Neural crest cell (in vitro differentiated cells): Measurements from ENCODE around the gene TAF15. TPM values are rescaled to one million over a fixed set of nuclear protein-coding genes. Genes with fewer than 3 reads are reported as not detected.

Experiments
- DNase-seq: peaks from one replicate; pipeline ENCODE4 v3.0.0; 2021; ENCODE audit warnings: low read depth, mixed read lengths, low spot score
- H3K27ac Mint-ChIP-seq: one replicate; pipeline ENCODE4 v1.8.0; 2021; ENCODE audit warnings: mild to moderate bottlenecking, mixed read lengths; ENCODE audit not compliant: unreplicated experiment
- H3K27me3 Mint-ChIP-seq: 2 replicates; pipeline ENCODE4 v1.8.0; 2021; ENCODE audit warnings: low read depth, mild to moderate bottlenecking, mixed read lengths
- H3K36me3 Mint-ChIP-seq: 2 replicates; pipeline ENCODE4 v1.8.0; 2021; ENCODE audit warnings: low read depth, mild to moderate bottlenecking, mixed read lengths
- H3K4me1 Mint-ChIP-seq: 2 replicates; pipeline ENCODE4 v1.8.0; 2021; ENCODE audit warnings: mixed read lengths
- H3K4me3 Mint-ChIP-seq: one replicate; pipeline ENCODE4 v1.8.0; 2021; ENCODE audit warnings: mild to moderate bottlenecking, mixed read lengths
- H3K9me3 Mint-ChIP-seq: 2 replicates; pipeline ENCODE4 v1.8.0; 2021; ENCODE audit warnings: mixed read lengths
- total RNA-seq: library from RNA; stranded (reverse); gene quantifications from 2 replicates; pipeline ENCODE4 v1.2.1, GENCODE V29; 2021
- TF ChIP-seq, protein P1 (sequence below): fragments of 200-600 bp; sonication (generic); conservative IDR thresholded peaks from 2 replicates; pipeline ENCODE4 v1.5.0; 2021; ENCODE audit warnings: antibody characterized with exemption, mild to moderate bottlenecking

Gene TAF15
- total RNA-seq, 1 donor from 2014 or later: 300 TPM

DNA sequence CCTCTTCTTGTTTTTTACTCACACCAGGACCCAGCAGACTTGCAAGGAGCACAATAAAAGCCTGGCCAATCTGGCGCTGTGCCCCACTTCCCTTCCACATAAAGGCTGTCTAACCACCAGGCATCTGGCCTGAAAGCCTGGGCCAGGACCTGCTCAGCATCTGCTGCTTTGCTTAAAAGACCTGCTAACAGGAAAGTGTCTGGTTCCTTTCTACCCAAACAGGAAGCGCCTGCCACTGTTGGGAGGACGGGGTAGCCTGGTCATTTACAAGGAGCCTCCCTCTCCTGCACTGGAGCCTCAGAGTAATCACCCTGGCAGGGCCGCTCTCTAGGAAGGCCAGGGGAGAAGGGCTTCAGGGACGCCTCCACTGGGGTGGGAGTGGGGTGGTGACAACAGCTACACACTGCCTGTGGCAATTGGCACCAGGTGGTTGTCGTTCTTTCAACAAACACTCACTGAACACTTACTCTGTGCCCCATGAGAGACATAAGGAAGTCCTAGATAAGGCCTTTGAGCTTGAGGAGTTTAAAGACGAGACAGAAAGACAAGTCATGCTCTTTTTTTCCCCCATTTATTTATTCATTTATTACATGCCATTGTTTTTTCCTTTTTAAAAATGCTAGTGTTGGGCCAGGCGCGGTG lies 7.6 kb upstream of the TAF15 start:
- H3K27ac Mint-ChIP-seq: no peak overlapping the region
- no peaks in the 10 kb centered on the region for H3K9me3 Mint-ChIP-seq
- H3K4me3 Mint-ChIP-seq: no peak overlapping the region
- H3K4me1 Mint-ChIP-seq: peaks cover 11% of the 10 kb centered on the region
- DNase-seq: no peak
- peaks cover 40% of the 10 kb centered on the region for H3K27me3 Mint-ChIP-seq
- TF ChIP-seq, protein P1, sequence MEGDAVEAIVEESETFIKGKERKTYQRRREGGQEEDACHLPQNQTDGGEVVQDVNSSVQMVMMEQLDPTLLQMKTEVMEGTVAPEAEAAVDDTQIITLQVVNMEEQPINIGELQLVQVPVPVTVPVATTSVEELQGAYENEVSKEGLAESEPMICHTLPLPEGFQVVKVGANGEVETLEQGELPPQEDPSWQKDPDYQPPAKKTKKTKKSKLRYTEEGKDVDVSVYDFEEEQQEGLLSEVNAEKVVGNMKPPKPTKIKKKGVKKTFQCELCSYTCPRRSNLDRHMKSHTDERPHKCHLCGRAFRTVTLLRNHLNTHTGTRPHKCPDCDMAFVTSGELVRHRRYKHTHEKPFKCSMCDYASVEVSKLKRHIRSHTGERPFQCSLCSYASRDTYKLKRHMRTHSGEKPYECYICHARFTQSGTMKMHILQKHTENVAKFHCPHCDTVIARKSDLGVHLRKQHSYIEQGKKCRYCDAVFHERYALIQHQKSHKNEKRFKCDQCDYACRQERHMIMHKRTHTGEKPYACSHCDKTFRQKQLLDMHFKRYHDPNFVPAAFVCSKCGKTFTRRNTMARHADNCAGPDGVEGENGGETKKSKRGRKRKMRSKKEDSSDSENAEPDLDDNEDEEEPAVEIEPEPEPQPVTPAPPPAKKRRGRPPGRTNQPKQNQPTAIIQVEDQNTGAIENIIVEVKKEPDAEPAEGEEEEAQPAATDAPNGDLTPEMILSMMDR: no peak
- no peaks in the 10 kb centered on the region for H3K36me3 Mint-ChIP-seq

GRCh38 chr17:35804658-35805192 lies 4.6 kb upstream of the TAF15 start:
- H3K9me3 Mint-ChIP-seq: no peaks in the 10 kb centered on the region
- DNase-seq: peak; percentile 25
- H3K27ac Mint-ChIP-seq: no peak overlapping the region

GRCh38 chr17:35807371-35808144 lies 1.7 kb upstream of the TAF15 start:
- peak overlapping the region; percentile 96 for H3K4me3 Mint-ChIP-seq
- no peaks in the 10 kb centered on the region for H3K27me3 Mint-ChIP-seq
- no peak for DNase-seq
- H3K9me3 Mint-ChIP-seq: no peaks in the 10 kb centered on the region
- peaks cover 44% of the 10 kb centered on the region for H3K4me1 Mint-ChIP-seq
- TF ChIP-seq, protein P1: no peak
- peak overlapping the region; percentile 51 for H3K27ac Mint-ChIP-seq
- no peaks in the 10 kb centered on the region for H3K36me3 Mint-ChIP-seq

More at GRCh38 chr17:35804658-35805192, 4.6 kb upstream of the TAF15 start:
- Mint-ChIP-seq H3K27me3 (peaks cover 10% of the 10 kb centered on the region), H3K4me1 (peaks cover 26% of the 10 kb centered on the region), H3K36me3 (no peaks in the 10 kb centered on the region), H3K4me3 (peak overlapping the region; percentile 79)
- TF ChIP-seq, protein P1: peak; percentile 72

- TF ChIP-seq, protein P1: no peak
- H3K9me3 Mint-ChIP-seq: no peaks in the 10 kb centered on the region
These were observed 883 bp upstream of the TAF15 start for GRCh38 chr17:35808240-35808961.

GRCh38 chr17:35809855-35810461 lies 674 bp downstream of the TAF15 start:
- Mint-ChIP-seq H3K9me3 (no peaks in the 10 kb centered on the region), H3K27ac (peak overlapping the region; percentile 100), H3K4me1 (peaks cover 51% of the 10 kb centered on the region), H3K36me3 (no peaks in the 10 kb centered on the region), H3K4me3 (peak overlapping the region; percentile 96), H3K27me3 (no peaks in the 10 kb centered on the region)
- DNase-seq: no peak
- TF ChIP-seq, protein P1: no peak

More at GRCh38 chr17:35808240-35808961, 883 bp upstream of the TAF15 start:
- Mint-ChIP-seq H3K4me3 (peak overlapping the region; percentile 96), H3K27me3 (no peaks in the 10 kb centered on the region), H3K27ac (peak overlapping the region; percentile 100), H3K36me3 (no peaks in the 10 kb centered on the region), H3K4me1 (peaks cover 49% of the 10 kb centered on the region)
- no peak for DNase-seq
